ENCODE data around the gene KMT2C. TPM values are rescaled to one million over a fixed set of nuclear protein-coding genes. Genes with fewer than 3 reads are reported as not detected.
"Not testable (repeated sequence)": the region's sequence is repeated elsewhere in the genome, so short reads cannot be mapped to it uniquely, and the experiment has no call there.

Gene KMT2C
- 33.2 and 35.1 TPM in 2 replicates for total RNA-seq (2014; rRNA removed; shearing (Covaris generic))

GRCh38 chr7:152435384-152436110, at the start of gene KMT2C:
Gene KMT2C (minus strand): TSS chr7:152436003. CDS start chr7:152435786, 217 bp downstream.
- Histone ChIP-seq H3K9me3 (replicated peaks) (no peaks in the 10 kb centered on the region), H3K4me1 (peaks cover 7% of the 10 kb centered on the region; the same call in 1 of the 2 replicates), H3K27me3 (no peaks in the 10 kb centered on the region), H3K4me3 (peak within 1 kb of the TSS; percentile 100), H3K36me3 (no peaks in the 10 kb centered on the region), H3K27ac (peak within 1 kb of the TSS; percentile 88)
- DNase-seq, result peak; percentile 45 to 61

GRCh38 chr7:152481082-152481481, 45.3 kb upstream of the KMT2C start:
- H3K9me3 ChIP-seq (replicated peaks), result no peaks in the 10 kb centered on the region; the same call in 1 of the 2 replicates
- no peak overlapping the region for H3K4me3 ChIP-seq
- H3K27ac ChIP-seq, result no peak overlapping the region
- no peaks in the 10 kb centered on the region for H3K27me3 ChIP-seq
- H3K36me3 ChIP-seq, result no peaks in the 10 kb centered on the region
- H3K4me1 ChIP-seq, result no peaks in the 10 kb centered on the region
- DNase-seq, result no peak

GRCh38 chr7:152480664-152481063, 44.9 kb upstream of the KMT2C start:
- Histone ChIP-seq H3K36me3 (no peaks in the 10 kb centered on the region), H3K4me3 (no peak overlapping the region), H3K27ac (no peak overlapping the region), H3K9me3 (replicated peaks) (no peaks in the 10 kb centered on the region; the same call in 1 of the 2 replicates), H3K27me3 (no peaks in the 10 kb centered on the region), H3K4me1 (no peaks in the 10 kb centered on the region)
- no peak for DNase-seq

GRCh38 chr7:152479595-152479994, 43.8 kb upstream of the KMT2C start:
- Histone ChIP-seq H3K9me3 (replicated peaks) (no peaks in the 10 kb centered on the region; the same call in 1 of the 2 replicates), H3K36me3 (no peaks in the 10 kb centered on the region), H3K4me1 (no peaks in the 10 kb centered on the region), H3K27me3 (no peaks in the 10 kb centered on the region), H3K27ac (no peak overlapping the region), H3K4me3 (no peak overlapping the region)
- no peak for DNase-seq

GRCh38 chr7:152478140-152478539, 42.3 kb upstream of the KMT2C start:
- H3K4me1 ChIP-seq, result no peaks in the 10 kb centered on the region
- H3K27me3 ChIP-seq, result no peaks in the 10 kb centered on the region
- no peak for DNase-seq
- no peaks in the 10 kb centered on the region for H3K36me3 ChIP-seq
- no peaks in the 10 kb centered on the region; the same call in 1 of the 2 replicates for H3K9me3 ChIP-seq (replicated peaks)
- no peak overlapping the region for H3K27ac ChIP-seq
- H3K4me3 ChIP-seq, result no peak overlapping the region

- DNase-seq, result no peak
- H3K27ac ChIP-seq, result no peak overlapping the region
- no peaks in the 10 kb centered on the region; the same call in 1 of the 2 replicates for H3K9me3 ChIP-seq (replicated peaks)
- no peak overlapping the region for H3K4me3 ChIP-seq
- H3K36me3 ChIP-seq, result no peaks in the 10 kb centered on the region
- H3K27me3 ChIP-seq, result no peaks in the 10 kb centered on the region
- no peaks in the 10 kb centered on the region for H3K4me1 ChIP-seq
Measured at GRCh38 chr7:152477079-152477478, 41.3 kb upstream of the KMT2C start.

GRCh38 chr7:152476551-152476950, 40.7 kb upstream of the KMT2C start:
- no peaks in the 10 kb centered on the region for H3K4me1 ChIP-seq
- no peaks in the 10 kb centered on the region for H3K27me3 ChIP-seq
- H3K4me3 ChIP-seq, result no peak overlapping the region
- H3K9me3 ChIP-seq (replicated peaks), result no peaks in the 10 kb centered on the region; the same call in 1 of the 2 replicates
- H3K27ac ChIP-seq, result no peak overlapping the region
- no peaks in the 10 kb centered on the region for H3K36me3 ChIP-seq
- no peak for DNase-seq

- not testable (repeated sequence) for H3K27me3 ChIP-seq; H3K27ac ChIP-seq; H3K4me1 ChIP-seq; H3K9me3 ChIP-seq (replicated peaks); DNase-seq; H3K36me3 ChIP-seq; H3K4me3 ChIP-seq
Measured at GRCh38 chr7:152471023-152471620, 35.3 kb upstream of the KMT2C start.

- not testable (repeated sequence) for DNase-seq; H3K36me3 ChIP-seq; H3K4me3 ChIP-seq; H3K4me1 ChIP-seq; H3K27ac ChIP-seq; H3K9me3 ChIP-seq (replicated peaks); H3K27me3 ChIP-seq
Measured at GRCh38 chr7:152470251-152471022, 34.6 kb upstream of the KMT2C start.

GRCh38 chr7:152469576-152469975, 33.8 kb upstream of the KMT2C start:
- not testable (repeated sequence) for H3K4me1 ChIP-seq; H3K27ac ChIP-seq; DNase-seq; H3K36me3 ChIP-seq; H3K4me3 ChIP-seq; H3K9me3 ChIP-seq (replicated peaks); H3K27me3 ChIP-seq

GRCh38 chr7:152467225-152467624, 31.4 kb upstream of the KMT2C start:
- Histone ChIP-seq H3K27ac (no peak overlapping the region), H3K9me3 (replicated peaks) (no peaks in the 10 kb centered on the region), H3K4me3 (no peak overlapping the region), H3K27me3 (no peaks in the 10 kb centered on the region), H3K4me1 (no peaks in the 10 kb centered on the region), H3K36me3 (no peaks in the 10 kb centered on the region)
- no peak for DNase-seq

GRCh38 chr7:152465119-152465387, 29.2 kb upstream of the KMT2C start:
- peak overlapping the region; percentile 55; the same call in 1 of the 2 replicates for H3K27ac ChIP-seq

GRCh38 chr7:152464312-152465118, 28.7 kb upstream of the KMT2C start:
- H3K4me1 ChIP-seq, result peaks cover 11% of the 10 kb centered on the region
- no peaks in the 10 kb centered on the region for H3K27me3 ChIP-seq
- peak overlapping the region; percentile 55 for H3K27ac ChIP-seq
- no peaks in the 10 kb centered on the region for H3K9me3 ChIP-seq (replicated peaks)
- H3K4me3 ChIP-seq, result peak overlapping the region; percentile 78
- DNase-seq, result peak; percentile 77
- H3K36me3 ChIP-seq, result no peaks in the 10 kb centered on the region

More at GRCh38 chr7:152465119-152465387, 29.2 kb upstream of the KMT2C start:
- Histone ChIP-seq H3K27me3 (no peaks in the 10 kb centered on the region), H3K9me3 (replicated peaks) (no peaks in the 10 kb centered on the region), H3K4me3 (peak overlapping the region; percentile 78), H3K4me1 (peaks cover 5% of the 10 kb centered on the region), H3K36me3 (no peaks in the 10 kb centered on the region)
- DNase-seq, result no peak

- DNase-seq, result peak; percentile 100
- peaks cover 14% of the 10 kb centered on the region for H3K4me1 ChIP-seq
- no peaks in the 10 kb centered on the region for H3K9me3 ChIP-seq (replicated peaks)
- H3K36me3 ChIP-seq, result no peaks in the 10 kb centered on the region
- H3K4me3 ChIP-seq, result peak overlapping the region; percentile 89
- H3K27me3 ChIP-seq, result no peaks in the 10 kb centered on the region
- peak overlapping the region; percentile 55; the same call in 1 of the 2 replicates for H3K27ac ChIP-seq
Measured at GRCh38 chr7:152463709-152464311, 28.0 kb upstream of the KMT2C start.
